H1 (cell line): ENCODE measurements around the gene TXN2.

Experiments
- CREB1 ChIP-seq: IDR thresholded peaks from 2 replicates; pipeline ENCODE4 v1.6.1; 2012; ENCODE audit warnings: inconsistent platforms
- CTCF ChIP-seq, 3 experiments: IDR thresholded peaks; 1 replicate in 2 of 3; 2 replicates in 1 of 3; pipeline versions ENCODE4 v1.5.1 to v1.6.1; 2011; ENCODE audit warnings: low read length in 3 of 3, mild to moderate bottlenecking in 3 of 3, inconsistent platforms in 2 of 3, low read depth in 1 of 3, moderate library complexity in 1 of 3; ENCODE audit not compliant: insufficient read depth in 1 of 3; ENCODE audit errors: control extremely low read depth in 1 of 3
- MAX ChIP-seq: IDR thresholded peaks from 2 replicates; pipeline ENCODE4 v1.6.1; 2012; ENCODE audit warnings: inconsistent platforms
- POLR2A ChIP-seq, 2 experiments: IDR thresholded peaks; 1 replicate in 1 of 2; 2 replicates in 1 of 2; pipeline ENCODE4 v1.6.1; 2011; ENCODE audit warnings: low read depth in 2 of 2, low read length in 2 of 2, mild to moderate bottlenecking in 2 of 2; ENCODE audit errors: control extremely low read depth in 1 of 2
- SIN3A ChIP-seq, 2 experiments: IDR thresholded peaks in 1 of 2; conservative IDR thresholded peaks in 1 of 2; 2 replicates each; pipeline ENCODE4 v1.6.1; 2011 to 2012; ENCODE audit warnings: low read length in 2 of 2, improper control_type of control experiment in 1 of 2, low read depth in 1 of 2, mild to moderate bottlenecking in 1 of 2
- ZNF274 ChIP-seq: IDR thresholded peaks from 2 replicates; pipeline ENCODE4 v1.7.0; 2012; ENCODE audit warnings: low read length, borderline replicate concordance; ENCODE audit errors: extremely low read depth

GRCh38 chr22:36528341-36528740, 46.9 kb upstream of the TXN2 start:
- TF ChIP-seq MAX, result no peak
- no peak for TF ChIP-seq POLR2A (IDR thresholded peaks at IDR 0.05; ENCODE audit: control extremely low read depth in 1 of 2, low read depth in 2 of 2, low read length in 2 of 2)
- no peak for TF ChIP-seq CREB1
- TF ChIP-seq SIN3A (conservative IDR thresholded peaks at IDR 0.05 in 1 of 2, IDR thresholded peaks at IDR 0.05 in 1 of 2; ENCODE audit: low read depth in 1 of 2, low read length in 2 of 2), result 0 out of 4 replicates have a peak, but pooled peaks of 1 of the 2 experiments have one; percentile 29
- no peak for TF ChIP-seq ZNF274
- TF ChIP-seq CTCF (IDR thresholded peaks at IDR 0.05; ENCODE audit: control extremely low read depth in 1 of 3, insufficient read depth in 1 of 3, low read depth in 1 of 3, low read length in 3 of 3), result no peak
